ENCODE measurements around the gene TOM1L2. TPM values are rescaled to one million over a fixed set of nuclear protein-coding genes. Genes with fewer than 3 reads are reported as not detected.

TOM1L2 gene
- total RNA-seq, 1 experiment from 2014 or later = 24.1 TPM

GRCh38 chr17:17951524-17951923 lies 20.7 kb downstream of the TOM1L2 start:
- peaks cover 23 to 27% of the 10 kb centered on the region in 2 experiments for H3K4me1 ChIP-seq (ENCODE audit: control insufficient read depth in 1 of 2, insufficient read depth in 2 of 2, low read length in 2 of 2)
- TF ChIP-seq ELF1 (IDR thresholded peaks at IDR 0.05; ENCODE audit: borderline replicate concordance, low read depth) (no peak), CTCF (IDR thresholded peaks at IDR 0.05 in 2 of 3, conservative IDR thresholded peaks at IDR 0.05 in 1 of 3; ENCODE audit: borderline replicate concordance in 1 of 3, insufficient read depth in 1 of 3, low read depth in 2 of 3, low read length in 2 of 3) (no peak), POLR2A (IDR thresholded peaks at IDR 0.05; ENCODE audit: borderline replicate concordance, extremely low read depth, insufficient read depth, insufficient read length) (no peak), TCF7L2 (IDR thresholded peaks at IDR 0.05; ENCODE audit: borderline replicate concordance, extremely low read depth, insufficient read depth, insufficient read length) (no peak), YY1 (IDR thresholded peaks at IDR 0.05; ENCODE audit: extremely low read depth, insufficient replicate concordance, low read depth, low read length) (no peak), ZFX (IDR thresholded peaks at IDR 0.05) (no peak), RAD21 (IDR thresholded peaks at IDR 0.05; ENCODE audit: low read depth) (no peak), SRF (IDR thresholded peaks at IDR 0.05; ENCODE audit: low read depth) (no peak), ZBTB33 (IDR thresholded peaks at IDR 0.05; ENCODE audit: extremely low read depth, insufficient replicate concordance, low read length) (no peak), SP1 (IDR thresholded peaks at IDR 0.05; ENCODE audit: low read depth) (no peak), FOSL1 (IDR thresholded peaks at IDR 0.05; ENCODE audit: low read depth) (no peak)
- TF ChIP-seq, protein P1, sequence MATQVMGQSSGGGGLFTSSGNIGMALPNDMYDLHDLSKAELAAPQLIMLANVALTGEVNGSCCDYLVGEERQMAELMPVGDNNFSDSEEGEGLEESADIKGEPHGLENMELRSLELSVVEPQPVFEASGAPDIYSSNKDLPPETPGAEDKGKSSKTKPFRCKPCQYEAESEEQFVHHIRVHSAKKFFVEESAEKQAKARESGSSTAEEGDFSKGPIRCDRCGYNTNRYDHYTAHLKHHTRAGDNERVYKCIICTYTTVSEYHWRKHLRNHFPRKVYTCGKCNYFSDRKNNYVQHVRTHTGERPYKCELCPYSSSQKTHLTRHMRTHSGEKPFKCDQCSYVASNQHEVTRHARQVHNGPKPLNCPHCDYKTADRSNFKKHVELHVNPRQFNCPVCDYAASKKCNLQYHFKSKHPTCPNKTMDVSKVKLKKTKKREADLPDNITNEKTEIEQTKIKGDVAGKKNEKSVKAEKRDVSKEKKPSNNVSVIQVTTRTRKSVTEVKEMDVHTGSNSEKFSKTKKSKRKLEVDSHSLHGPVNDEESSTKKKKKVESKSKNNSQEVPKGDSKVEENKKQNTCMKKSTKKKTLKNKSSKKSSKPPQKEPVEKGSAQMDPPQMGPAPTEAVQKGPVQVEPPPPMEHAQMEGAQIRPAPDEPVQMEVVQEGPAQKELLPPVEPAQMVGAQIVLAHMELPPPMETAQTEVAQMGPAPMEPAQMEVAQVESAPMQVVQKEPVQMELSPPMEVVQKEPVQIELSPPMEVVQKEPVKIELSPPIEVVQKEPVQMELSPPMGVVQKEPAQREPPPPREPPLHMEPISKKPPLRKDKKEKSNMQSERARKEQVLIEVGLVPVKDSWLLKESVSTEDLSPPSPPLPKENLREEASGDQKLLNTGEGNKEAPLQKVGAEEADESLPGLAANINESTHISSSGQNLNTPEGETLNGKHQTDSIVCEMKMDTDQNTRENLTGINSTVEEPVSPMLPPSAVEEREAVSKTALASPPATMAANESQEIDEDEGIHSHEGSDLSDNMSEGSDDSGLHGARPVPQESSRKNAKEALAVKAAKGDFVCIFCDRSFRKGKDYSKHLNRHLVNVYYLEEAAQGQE (IDR thresholded peaks at IDR 0.05; ENCODE audit: low read depth) = no peak
- no peak overlapping the region for H3K4me3 ChIP-seq (replicated peaks in 1 of 2; ENCODE audit: low read depth in 1 of 2, low read length in 2 of 2)
- DNase-seq (ENCODE audit: low read depth, low spot score) (no peak), ATAC-seq (no peak)
- intact Hi-C loops (cut with micrococcal nuclease) = no loop called here
- H3K9ac ChIP-seq (ENCODE audit: low read length) = no peak overlapping the region
- RAD21 ChIA-PET (ENCODE audit: low non-redundant PET in 1 of 2, low total read pairs in 2 of 2, uncharacterized antibody in 2 of 2, unreplicated experiment in 2 of 2) = interaction anchor here in 1 of 2 experiments (0.7 kb wide), 1 partner anchor 52 kb away, joined by 9 read pairs; no protein-coding TSS in a partner anchor
- POLR2A ChIA-PET = no interaction called here
- CTCF ChIA-PET = no interaction called here
- H3K27me3 ChIP-seq (ENCODE audit: insufficient read depth, low read length) = no peaks in the 10 kb centered on the region
- H4K20me1 ChIP-seq (ENCODE audit: insufficient read depth) = no peaks in the 10 kb centered on the region
- H3K27ac ChIP-seq (ENCODE audit: low read depth, low read length) = no peak overlapping the region
- BruUV-seq (replicated peaks) = no TSS peak
- no peaks in the 10 kb centered on the region for H3K36me3 ChIP-seq (ENCODE audit: control insufficient read depth in 1 of 2, insufficient read depth in 2 of 2, low read length in 2 of 2)
- no peaks in the 10 kb centered on the region; the same call in 1 of the 2 replicates for H3K79me2 ChIP-seq (ENCODE audit: insufficient read depth, low read length)
- no peaks in the 10 kb centered on the region for H3K9me2 ChIP-seq (ENCODE audit: insufficient read depth)
- no peaks in the 10 kb centered on the region for H3K9me3 ChIP-seq (ENCODE audit: control insufficient read depth in 1 of 2, insufficient read depth in 1 of 2, low read depth in 1 of 2, low read length in 2 of 2)
- no peak overlapping the region for H3K4me2 ChIP-seq (ENCODE audit: low read length)
- no peak overlapping the region for H2AFZ ChIP-seq (ENCODE audit: low read depth, low read length, poor library complexity, severe bottlenecking)
